Adrenal gland (tissue), 5 donors: ENCODE measurements around the gene AUNIP.

Experiments
- CTCF ChIP-seq, 6 experiments: fragments of 450-650 bp in 4 of 6; fragments of 200-600 bp in 2 of 6; sonication (generic) in 1 of 6; IDR thresholded peaks; 1 replicate in 5 of 6; 2 replicates in 1 of 6; pipeline versions ENCODE4 v1.5.1 to v1.8.0; 2016 to 2021; ENCODE audit warnings: antibody characterized with exemption in 6 of 6, mild to moderate bottlenecking in 2 of 6, moderate library complexity in 1 of 6
- POLR2A ChIP-seq, 2 donors: fragments of 450-650 bp; IDR thresholded peaks; one replicate each; pipeline ENCODE4 v1.6.1; 2017; ENCODE audit warnings: antibody characterized with exemption in 2 of 2, mild to moderate bottlenecking in 2 of 2, moderate library complexity in 1 of 2
- donor health status: DM: no; HTN: no; CAD: no.

GRCh38 chr1:25889470-25889869, 30.2 kb upstream of the AUNIP start:
- TF ChIP-seq CTCF (IDR thresholded peaks at IDR 0.05) (peak in 3 of 6 experiments; percentile 19 to 39 (median 37)), POLR2A (IDR thresholded peaks at IDR 0.05) (no peak)
